ENCODE data around the gene AGBL1.

The AGBL1 gene

GRCh38 chr15:86894269-86894668, 814.6 kb downstream of the AGBL1 start:
- DNase-seq, result no peak

- no peak for DNase-seq
These were observed 824.2 kb downstream of the AGBL1 start for GRCh38 chr15:86903642-86904421.

GRCh38 chr15:86905625-86906256, 826.1 kb downstream of the AGBL1 start:
- DNase-seq, result no peak

GRCh38 chr15:86906376-86906775, 826.7 kb downstream of the AGBL1 start:
- DNase-seq, result no peak

- DNase-seq, result no peak
These were observed 831.4 kb downstream of the AGBL1 start for GRCh38 chr15:86911022-86911421.

GRCh38 chr15:86912661-86913060, 833.0 kb downstream of the AGBL1 start:
- DNase-seq, result no peak

- no peak for DNase-seq
These were observed 836.2 kb downstream of the AGBL1 start for GRCh38 chr15:86915811-86916331.

- no peak for DNase-seq
These were observed 837.1 kb downstream of the AGBL1 start for GRCh38 chr15:86916671-86917360.

GRCh38 chr15:86917361-86917671, 837.6 kb downstream of the AGBL1 start:
- no peak for DNase-seq

- DNase-seq, result no peak
These were observed 839.9 kb downstream of the AGBL1 start for GRCh38 chr15:86919581-86919980.

GRCh38 chr15:86929461-86929860, 849.8 kb downstream of the AGBL1 start:
- no peak for DNase-seq

GRCh38 chr15:86932456-86932855, 852.8 kb downstream of the AGBL1 start:
- DNase-seq, result no peak

GRCh38 chr15:86935841-86936240, 856.2 kb downstream of the AGBL1 start:
- DNase-seq, result no peak

GRCh38 chr15:86942285-86942684, 862.6 kb downstream of the AGBL1 start:
- DNase-seq, result no peak

GRCh38 chr15:86948719-86949118, 869.0 kb downstream of the AGBL1 start:
- DNase-seq, result no peak

- no peak for DNase-seq
These were observed 879.6 kb downstream of the AGBL1 start for GRCh38 chr15:86959254-86959653.

- no peak for DNase-seq
These were observed 882.0 kb downstream of the AGBL1 start for GRCh38 chr15:86961669-86962068.

GRCh38 chr15:86964271-86964670, 884.6 kb downstream of the AGBL1 start:
- DNase-seq, result no peak

- no peak for DNase-seq
These were observed 888.6 kb downstream of the AGBL1 start for GRCh38 chr15:86968244-86968643.

- no peak for DNase-seq
These were observed 889.7 kb downstream of the AGBL1 start for GRCh38 chr15:86969364-86969763.

GRCh38 chr15:86973284-86973844, 893.7 kb downstream of the AGBL1 start:
- DNase-seq, result no peak

GRCh38 chr15:86988033-86988432, 908.4 kb downstream of the AGBL1 start:
- DNase-seq, result no peak

GRCh38 chr15:87021751-87022150, 942.1 kb downstream of the AGBL1 start:
- no peak for DNase-seq

All from stimulated activated naive CD4-positive, alpha-beta T cell (primary cell).